Jurkat, Clone E6-1 (cell line): ENCODE measurements around the gene UST. TPM values are rescaled to one million over a fixed set of nuclear protein-coding genes. Genes with fewer than 3 reads are reported as not detected.
A peak's percentile ranks its signal among the peaks of the same experiment; 100 is the strongest.

Experiments used
- DNase-seq: peaks from one replicate; pipeline ENCODE4 v3.0.0-alpha.2; 2011; ENCODE audit warnings: low read depth, low spot score
- H3K4me3 ChIP-seq: 2 replicates; pipeline ENCODE4 v1.5.1; 2011; ENCODE audit warnings: mild to moderate bottlenecking, low read length, control low read depth, moderate library complexity
- polyA plus RNA-seq: library from polyadenylated mRNA; unstranded; fragments of >200 nt; gene quantifications from one replicate; pipeline ENCODE4 v1.2.1, GENCODE V29; 2012; ENCODE audit warnings: missing spikeins; ENCODE audit not compliant: insufficient read length, insufficient read depth

UST gene, protein sequence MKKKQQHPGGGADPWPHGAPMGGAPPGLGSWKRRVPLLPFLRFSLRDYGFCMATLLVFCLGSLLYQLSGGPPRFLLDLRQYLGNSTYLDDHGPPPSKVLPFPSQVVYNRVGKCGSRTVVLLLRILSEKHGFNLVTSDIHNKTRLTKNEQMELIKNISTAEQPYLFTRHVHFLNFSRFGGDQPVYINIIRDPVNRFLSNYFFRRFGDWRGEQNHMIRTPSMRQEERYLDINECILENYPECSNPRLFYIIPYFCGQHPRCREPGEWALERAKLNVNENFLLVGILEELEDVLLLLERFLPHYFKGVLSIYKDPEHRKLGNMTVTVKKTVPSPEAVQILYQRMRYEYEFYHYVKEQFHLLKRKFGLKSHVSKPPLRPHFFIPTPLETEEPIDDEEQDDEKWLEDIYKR
- 7.2 TPM for polyA plus RNA-seq

GRCh38 chr6:148746363-148747144 lies at the start of gene UST:
TSS of gene UST (plus strand) at chr6:148747030. CDS start at chr6:148747431, 401 bp downstream.
- peak within 1 kb of the TSS; percentile 68 for H3K4me3 ChIP-seq
- peak; percentile 69 for DNase-seq

- no peak for DNase-seq
- H3K4me3 ChIP-seq = no peak overlapping the region
Observed at GRCh38 chr6:148697895-148698440, 48.9 kb upstream of the UST start.

- H3K4me3 ChIP-seq = no peak overlapping the region
- DNase-seq = no peak
Observed at GRCh38 chr6:148698671-148699180, 48.1 kb upstream of the UST start.

DNA sequence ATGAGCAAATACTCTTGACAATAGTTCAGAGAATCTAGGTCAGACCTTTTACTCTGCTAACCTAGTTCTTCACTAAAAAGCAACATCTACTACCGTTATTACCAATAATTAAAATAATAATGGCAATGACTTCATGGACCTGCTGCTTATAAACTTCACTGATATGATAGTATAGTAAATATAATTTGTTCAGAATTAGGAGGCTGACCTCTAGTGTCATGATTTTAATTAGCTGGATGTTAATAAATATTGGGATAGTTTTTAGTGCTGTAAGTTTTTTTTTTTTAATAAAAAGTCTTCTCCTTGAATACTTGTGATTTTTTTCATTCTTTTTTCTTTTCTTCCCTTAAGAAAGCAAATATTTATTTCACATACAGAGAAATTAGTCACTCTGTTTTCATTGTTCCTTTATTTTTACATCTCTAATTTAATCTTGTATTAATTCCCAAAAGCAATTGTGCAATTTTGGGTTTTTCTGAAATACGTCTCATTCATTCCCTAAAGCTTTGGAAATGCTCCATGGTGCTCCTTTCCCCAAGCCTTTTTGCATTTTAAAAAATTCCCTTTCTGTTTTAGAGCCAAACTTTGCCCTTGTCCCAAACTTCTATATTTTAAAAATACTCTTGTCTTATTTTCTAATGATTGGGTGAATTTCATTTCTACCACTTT lies 46.6 kb upstream of the UST start:
- H3K4me3 ChIP-seq = peak overlapping the region; percentile 30
- DNase-seq = no peak

DNA sequence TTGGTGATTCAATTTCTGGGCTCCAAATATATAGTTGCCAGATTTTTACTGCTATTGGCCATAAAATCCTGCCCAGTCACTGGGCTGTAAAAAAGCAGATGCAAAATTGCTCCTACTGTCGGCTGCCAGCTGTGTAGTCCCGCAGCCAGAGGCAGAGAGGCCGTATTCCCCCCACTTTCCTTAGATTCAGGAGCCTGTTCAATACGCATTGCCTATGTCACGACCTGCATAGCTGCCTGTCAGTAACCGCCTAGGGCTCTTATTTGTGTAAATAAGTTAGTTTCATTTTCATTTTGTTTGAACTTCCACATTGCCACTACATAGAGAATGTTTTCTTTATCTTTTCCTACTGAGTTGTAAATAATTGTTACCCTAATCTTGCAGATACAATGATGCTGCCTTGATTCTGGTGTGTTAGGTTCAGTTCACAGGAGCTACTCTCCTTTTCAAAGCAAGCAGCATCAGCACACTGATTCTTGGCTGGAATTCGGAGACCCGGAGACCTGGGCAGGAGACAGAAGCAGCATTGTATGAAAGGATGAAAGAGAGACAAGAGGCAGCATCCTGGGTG lies 46.0 kb upstream of the UST start:
- peak; percentile 33 for DNase-seq
- peak overlapping the region; percentile 30 for H3K4me3 ChIP-seq

- no peak for DNase-seq
- no peak overlapping the region; the same call in 1 of the 2 replicates for H3K4me3 ChIP-seq
Observed at GRCh38 chr6:148701375-148701774, 45.5 kb upstream of the UST start.

- no peak for DNase-seq
- no peak overlapping the region for H3K4me3 ChIP-seq
Observed at GRCh38 chr6:148703900-148704299, 42.9 kb upstream of the UST start.

GRCh38 chr6:148704400-148705246 lies 42.2 kb upstream of the UST start:
- no peak overlapping the region for H3K4me3 ChIP-seq
- no peak for DNase-seq

DNA sequence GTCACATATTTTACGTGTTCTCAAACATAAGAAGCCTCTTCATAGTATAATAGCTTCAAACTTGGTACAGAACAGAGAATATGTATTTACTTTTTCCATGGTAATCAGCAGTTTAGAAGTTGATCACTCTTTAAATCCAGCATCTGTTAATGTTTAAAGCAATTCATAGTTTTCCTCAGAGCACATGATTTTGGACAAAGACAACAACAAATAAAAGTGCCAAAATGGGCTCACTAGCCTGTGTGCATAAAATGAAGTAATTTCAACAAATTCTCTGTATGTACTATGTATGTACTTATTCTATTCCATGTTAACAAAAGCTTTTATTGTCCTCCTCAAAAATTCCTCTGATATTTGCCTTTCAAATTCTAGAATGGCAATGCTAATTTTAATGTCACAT lies 38.1 kb upstream of the UST start:
- H3K4me3 ChIP-seq = no peak overlapping the region
- no peak for DNase-seq

DNA sequence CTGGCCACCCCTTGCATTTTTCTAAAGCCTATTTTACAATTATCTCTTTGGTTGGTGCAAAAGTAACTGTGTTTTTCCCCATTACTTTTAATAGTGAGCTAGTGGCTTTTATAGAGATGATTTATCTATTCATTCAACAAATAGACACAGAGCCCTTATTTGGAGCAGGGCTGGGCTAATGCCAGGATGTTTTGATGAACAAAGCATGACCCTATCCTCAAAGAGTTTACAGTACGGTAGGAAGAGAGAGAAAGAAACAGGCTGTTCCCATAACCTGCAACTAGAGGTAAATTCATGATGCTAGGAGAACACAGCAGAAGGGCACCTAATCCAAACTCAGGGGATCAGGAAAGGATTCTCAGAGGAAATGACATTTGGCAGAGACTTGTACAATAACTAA lies 37.3 kb upstream of the UST start:
- no peak for DNase-seq

DNA sequence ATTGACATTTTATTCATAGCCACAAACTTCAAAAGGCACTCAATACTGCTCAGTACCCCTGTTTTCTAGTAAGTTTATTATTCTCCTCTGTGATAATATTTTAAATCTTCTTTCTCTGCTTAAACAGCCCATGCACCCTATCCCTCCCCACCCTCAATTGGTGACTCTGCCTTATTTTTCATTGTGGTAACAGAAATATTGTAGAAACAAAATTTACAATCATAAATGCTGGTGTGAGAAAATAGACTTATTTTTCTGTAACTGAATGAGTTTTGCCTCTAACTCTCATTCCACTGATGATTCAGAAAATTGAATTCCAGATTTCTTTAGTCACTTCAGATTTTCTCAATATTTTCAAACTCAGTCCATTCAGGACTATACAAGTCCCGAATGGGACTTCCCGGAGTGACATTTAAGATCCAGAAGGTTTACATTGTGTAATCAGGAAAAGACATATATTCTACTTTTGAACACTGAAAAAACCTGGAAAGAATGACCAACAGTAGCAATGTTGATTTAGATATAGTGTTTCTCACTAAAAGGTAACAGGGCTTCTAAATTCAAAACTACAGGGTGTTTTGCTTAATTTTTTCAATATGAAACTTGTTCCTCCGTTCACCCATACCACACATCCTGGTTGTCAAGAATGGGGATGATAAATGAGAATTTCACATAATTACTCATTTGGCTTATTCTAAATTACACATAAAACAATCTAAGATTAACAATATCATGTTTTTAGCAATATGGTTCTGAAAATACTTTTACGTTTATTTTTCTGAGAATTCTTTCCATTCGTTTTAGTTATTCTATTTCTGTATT lies 34.8 kb upstream of the UST start:
- H3K4me3 ChIP-seq = no peak overlapping the region
- DNase-seq = no peak

More for the DNA sequence above, 37.3 kb upstream of the UST start:
- no peak overlapping the region for H3K4me3 ChIP-seq

GRCh38 chr6:148713033-148713738 lies 33.6 kb upstream of the UST start:
- no peak overlapping the region for H3K4me3 ChIP-seq
- no peak for DNase-seq

- no peak overlapping the region for H3K4me3 ChIP-seq
- DNase-seq = no peak
Observed at GRCh38 chr6:148713921-148714320, 32.9 kb upstream of the UST start.

DNA sequence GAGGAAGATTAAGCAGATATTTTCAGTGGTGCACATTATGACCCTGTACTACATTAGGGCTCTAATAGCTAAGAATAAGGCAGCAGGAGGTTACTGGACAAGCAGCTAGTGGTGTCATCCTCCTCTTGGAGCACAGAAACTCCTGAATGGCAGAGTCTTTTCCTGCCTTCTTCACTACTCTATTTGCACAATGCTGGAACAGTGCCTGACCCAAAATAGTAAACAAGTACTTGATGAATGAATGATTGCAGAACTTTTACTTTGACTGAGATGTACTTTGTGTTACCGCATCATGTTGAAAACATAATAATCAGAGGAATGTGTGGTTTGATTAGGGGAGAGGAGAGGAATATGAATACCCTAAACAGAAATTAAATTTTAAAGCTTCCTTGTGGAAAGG lies 30.0 kb upstream of the UST start:
- no peak overlapping the region for H3K4me3 ChIP-seq
- DNase-seq = no peak

DNA sequence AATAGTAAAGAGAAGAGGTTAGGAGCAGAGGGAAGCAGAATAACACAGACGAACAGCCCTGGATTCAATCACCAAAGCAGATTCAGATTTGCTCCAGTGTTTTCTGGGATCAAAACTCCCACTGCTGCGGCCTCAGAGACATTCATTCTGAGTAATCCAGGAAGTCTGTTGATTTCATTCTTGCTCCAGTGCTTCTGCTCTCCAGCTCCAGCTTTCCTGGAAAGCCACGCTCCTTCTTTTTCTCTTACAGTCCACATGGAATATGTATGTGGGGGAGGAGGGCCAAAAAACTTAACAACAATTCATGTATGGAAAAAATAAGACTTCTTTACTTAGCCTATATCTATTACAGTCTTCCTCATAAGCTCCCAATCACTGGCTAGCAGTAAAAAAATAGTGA lies 26.4 kb upstream of the UST start:
- no peak for DNase-seq
- H3K4me3 ChIP-seq = no peak overlapping the region

DNA sequence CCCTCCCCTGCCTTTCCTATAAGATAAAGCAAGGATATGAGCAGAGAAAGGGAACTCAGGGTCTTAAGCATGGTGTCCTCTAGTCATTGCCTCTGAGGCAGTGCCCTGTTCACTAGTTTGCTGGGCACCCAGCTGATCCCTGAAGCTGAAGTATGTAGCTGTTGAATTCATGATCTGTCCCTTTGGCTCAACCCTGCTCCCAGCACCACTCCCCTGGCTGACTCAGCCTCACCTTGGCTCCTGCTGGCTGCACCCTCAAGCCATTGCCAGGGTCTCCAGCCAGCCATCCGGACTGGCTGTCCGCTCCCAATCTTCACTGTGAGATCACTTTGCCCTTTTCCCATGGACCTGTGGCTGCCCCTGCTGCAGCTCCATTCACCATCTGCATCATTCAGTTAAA lies 25.9 kb upstream of the UST start:
- H3K4me3 ChIP-seq = no peak overlapping the region
- no peak for DNase-seq

- H3K4me3 ChIP-seq = no peak overlapping the region
- DNase-seq = no peak
Observed at GRCh38 chr6:148723484-148723883, 23.3 kb upstream of the UST start.
